BJ (cell line): Measurements from ENCODE around the gene INSL3. TPM values are rescaled to one million over a fixed set of nuclear protein-coding genes. Genes with fewer than 3 reads are reported as not detected.

Experiments used
- CTCF ChIA-PET: fragments of 350-600 bp; formaldehyde crosslinking; extraction: SDS; loops from one replicate; lab custom pipeline; 2021; ENCODE audit warnings: antibody characterized with exemption, inconsistent platforms; lab: Yijun Ruan, JAX
- POLR2A ChIA-PET: fragments of 300-600 bp; sonication (Branson Sonifier 250); formaldehyde crosslinking; extraction: SDS; loops from one replicate; lab custom pipeline; 2021; ENCODE audit warnings: antibody characterized with exemption; lab: Charles Lee
- DNase-seq: peaks from one replicate; pipeline ENCODE4 v3.0.0-alpha.2; 2011; ENCODE audit warnings: low read depth
- H3K27me3 ChIP-seq: 2 replicates; pipeline ENCODE4 v1.6.0; 2011; ENCODE audit warnings: low read length; ENCODE audit not compliant: control insufficient read depth, insufficient read depth
- H3K36me3 ChIP-seq: 2 replicates; pipeline ENCODE4 v1.5.1; 2011; ENCODE audit warnings: low read length; ENCODE audit not compliant: control insufficient read depth, insufficient read depth
- H3K4me3 ChIP-seq: 2 replicates; pipeline ENCODE4 v1.5.1; 2011; ENCODE audit warnings: low read depth, mild to moderate bottlenecking, control low read depth, low read length
- CTCF ChIP-seq: IDR thresholded peaks from 2 replicates; pipeline ENCODE4 v1.5.1; 2011; ENCODE audit warnings: low read depth, mild to moderate bottlenecking, control low read depth, inconsistent platforms, low read length, moderate library complexity; ENCODE audit not compliant: insufficient read depth
- polyA plus RNA-seq: library from polyadenylated mRNA; depleted of rRNA; stranded (reverse); fragments of >200 nt; gene quantifications from 2 replicates; pipeline ENCODE4 v1.2.3, GENCODE V29; 2011

The INSL3 gene
- polyA plus RNA-seq, 1 experiment, result 0.18 TPM

GRCh38 chr19:17854061-17854460 is 32.7 kb upstream of the INSL3 start:
- ChIA-PET POLR2A (no interaction called here), CTCF (interaction anchor here (0.6 to 4.8 kb wide), 9 partner anchors 12 to 413 kb away, joined by 3 to 28 read pairs (median 4); partner anchors contain the start of gene CCDC124)
- H3K4me3 ChIP-seq, result no peak overlapping the region
- no peaks in the 10 kb centered on the region for H3K36me3 ChIP-seq
- H3K27me3 ChIP-seq, result no peaks in the 10 kb centered on the region
- no peak for DNase-seq
- no peak for TF ChIP-seq CTCF

GRCh38 chr19:17848595-17849292 is 27.4 kb upstream of the INSL3 start:
- Histone ChIP-seq H3K27me3 (no peaks in the 10 kb centered on the region), H3K4me3 (no peak overlapping the region), H3K36me3 (peaks cover 1% of the 10 kb centered on the region; the same call in 1 of the 2 replicates)
- ChIA-PET CTCF (interaction anchor here (0.6 to 6.7 kb wide), 3 partner anchors 12 to 1290 kb away, joined by 3 to 30 read pairs (median 4); partner anchors contain the start of gene RPL18A), POLR2A (interaction anchor here (0.7 kb wide), 1 partner anchor 11 kb away, joined by 4 read pairs; the partner anchor contains the start of gene RPL18A)
- no peak for DNase-seq
- no peak for TF ChIP-seq CTCF

- peaks cover 2% of the 10 kb centered on the region; the same call in 1 of the 2 replicates for H3K36me3 ChIP-seq
- H3K27me3 ChIP-seq, result no peaks in the 10 kb centered on the region
- CTCF ChIA-PET, result interaction anchor here (0.6 to 6.7 kb wide), 3 partner anchors 13 to 462 kb away, joined by 3 to 30 read pairs (median 3); partner anchors contain the start of gene RPL18A
- no peak for DNase-seq
- POLR2A ChIA-PET, result interaction anchor here (0.5 kb wide), 1 partner anchor 511 kb away, joined by 17 read pairs; no protein-coding TSS in a partner anchor
- H3K4me3 ChIP-seq, result peak within 1 kb of the TSS; percentile 52
- no peak for TF ChIP-seq CTCF
Observed at GRCh38 chr19:17847538-17848366, 26.4 kb upstream of the INSL3 start, which contains the start of gene JAK3. Gene JAK3, minus strand, starts transcription at chr19:17847982. Its CDS starts 3,565 bp downstream, at chr19:17844417.

GRCh38 chr19:17846146-17846545 is 24.8 kb upstream of the INSL3 start:
- H3K27me3 ChIP-seq, result no peaks in the 10 kb centered on the region
- ChIA-PET POLR2A (no interaction called here), CTCF (interaction anchor here (6.7 kb wide), 1 partner anchor 14 kb away, joined by 30 read pairs; the partner anchor contains the start of gene RPL18A)
- H3K4me3 ChIP-seq, result no peak overlapping the region
- no peak for DNase-seq
- peaks cover 4% of the 10 kb centered on the region; the same call in 1 of the 2 replicates for H3K36me3 ChIP-seq
- TF ChIP-seq CTCF, result no peak
